GM12892 (cell line): ENCODE measurements around the gene WDR5.

Source experiments
- DNase-seq: peaks from one replicate; pipeline ENCODE4 v3.0.0; 2011; ENCODE audit not compliant: insufficient read length
- FAIRE-seq: peaks from 2 replicates; lab custom pipeline; 2011; peaks lifted over from hg19 to GRCh38; lab: Jason Lieb, UNC
- POLR2A ChIP-seq: IDR thresholded peaks from 2 replicates; pipeline ENCODE4 v1.6.1; 2011; ENCODE audit warnings: low read depth, low read length, control low read depth
- POLR2AphosphoS5 ChIP-seq: IDR thresholded peaks from 2 replicates; pipeline ENCODE4 v1.6.1; 2011; ENCODE audit warnings: low read depth, low read length, control low read depth
- TAF1 ChIP-seq: IDR thresholded peaks from 2 replicates; pipeline ENCODE4 v1.6.1; 2011; ENCODE audit warnings: low read depth, mild to moderate bottlenecking, control low read depth, low read length, borderline replicate concordance

Gene WDR5

GRCh38 chr9:134152488-134152887, 16.6 kb downstream of the WDR5 start:
- FAIRE-seq, result no peak
- TF ChIP-seq TAF1, result no peak
- TF ChIP-seq POLR2A, result no peak
- TF ChIP-seq POLR2AphosphoS5, result no peak
- DNase-seq, result no peak

GRCh38 chr9:134153450-134153849, 17.6 kb downstream of the WDR5 start:
- DNase-seq, result no peak
- TF ChIP-seq TAF1 (no peak), POLR2A (no peak)
- FAIRE-seq, result no peak

GRCh38 chr9:134154262-134154701, 18.4 kb downstream of the WDR5 start:
- no peak for FAIRE-seq
- TF ChIP-seq TAF1, result no peak
- TF ChIP-seq POLR2AphosphoS5, result no peak
- TF ChIP-seq POLR2A, result no peak
- DNase-seq, result no peak

- DNase-seq (no peak), FAIRE-seq (no peak)
- TF ChIP-seq POLR2AphosphoS5 (no peak), POLR2A (no peak), TAF1 (no peak)
Measured at GRCh38 chr9:134155812-134156377, 20.0 kb downstream of the WDR5 start.

GRCh38 chr9:134156564-134157377, 20.9 kb downstream of the WDR5 start:
- TF ChIP-seq TAF1 (no peak), POLR2AphosphoS5 (no peak), POLR2A (no peak)
- FAIRE-seq (no peak), DNase-seq (no peak)

- TF ChIP-seq TAF1 (no peak), POLR2A (no peak), POLR2AphosphoS5 (no peak)
- FAIRE-seq (no peak), DNase-seq (no peak)
Measured at GRCh38 chr9:134157378-134157885, 21.6 kb downstream of the WDR5 start.

- TF ChIP-seq POLR2AphosphoS5, result no peak
- TF ChIP-seq TAF1, result no peak
- no peak for TF ChIP-seq POLR2A
- DNase-seq (no peak), FAIRE-seq (no peak)
Measured at GRCh38 chr9:134158242-134158641, 22.4 kb downstream of the WDR5 start.

GRCh38 chr9:134158753-134159392, 23.0 kb downstream of the WDR5 start:
- no peak for DNase-seq
- no peak for FAIRE-seq

GRCh38 chr9:134159566-134160245, 23.8 kb downstream of the WDR5 start:
- DNase-seq (no peak), FAIRE-seq (no peak)
- no peak for TF ChIP-seq POLR2A
- no peak for TF ChIP-seq POLR2AphosphoS5
- no peak for TF ChIP-seq TAF1

More at GRCh38 chr9:134158753-134159392, 23.0 kb downstream of the WDR5 start:
- TF ChIP-seq POLR2AphosphoS5, result peak; percentile 20; the same call in 1 of the 2 replicates
- TF ChIP-seq TAF1, result no peak

GRCh38 chr9:134161647-134162046, 25.8 kb downstream of the WDR5 start:
- DNase-seq (no peak), FAIRE-seq (no peak)
- TF ChIP-seq POLR2AphosphoS5 (no peak), POLR2A (no peak), TAF1 (no peak)
